ENCODE results near the gene PRR19. TPM values are rescaled to one million over a fixed set of nuclear protein-coding genes. Genes with fewer than 3 reads are reported as not detected.
A peak's percentile ranks its signal among the peaks of the same experiment; 100 is the strongest.

The PRR19 gene
- total and polyA plus RNA-seq, 8 donors = 0.68 to 0.98 TPM; not detected in 6

DNA sequence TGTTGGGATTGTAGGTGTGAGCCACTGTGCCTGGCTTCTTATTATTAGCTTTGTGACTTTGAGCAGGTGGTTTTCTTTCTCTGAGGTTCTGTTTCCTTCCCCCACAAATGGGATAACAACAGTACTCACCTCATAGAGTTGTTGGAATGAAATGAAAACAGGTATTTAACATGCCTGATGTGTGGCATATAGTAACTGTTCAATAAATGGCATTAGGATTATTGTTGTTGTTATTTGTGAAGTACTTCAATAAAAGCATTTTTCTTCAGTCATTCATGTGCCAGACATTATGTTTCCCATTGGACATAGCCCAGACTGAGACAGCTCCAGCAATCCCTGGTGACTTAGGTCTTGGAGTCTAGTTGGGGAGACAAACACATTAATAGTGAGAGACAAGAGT lies 25.0 kb downstream of the PRR19 start:
- no peak for DNase-seq
- Histone ChIP-seq H3K9me3 (no peaks in the 10 kb centered on the region), H3K36me3 (no peaks in the 10 kb centered on the region), H3K4me1 (peaks cover 25 to 59% (median 39%) of the 10 kb centered on the region in 4 donors), H3K27ac (no peak overlapping the region), H3K4me3 (peak overlapping the region in 1 of 4 donors; percentile 73), H3K27me3 (peaks cover 14 to 31% (median 17%) of the 10 kb centered on the region in 3 donors)
- intact Hi-C loops (cut with DNase I; ENCODE audit: low total_unique reads) = loop anchor here (10.0 kb wide), 1 partner anchor 202 kb away; no protein-coding TSS in a partner anchor
- TF ChIP-seq EP300 (IDR thresholded peaks at IDR 0.05) (no peak), POLR2AphosphoS5 (IDR thresholded peaks at IDR 0.05) (no peak), POLR2A (IDR thresholded peaks at IDR 0.05) (no peak)
- TF ChIP-seq, protein P1, sequence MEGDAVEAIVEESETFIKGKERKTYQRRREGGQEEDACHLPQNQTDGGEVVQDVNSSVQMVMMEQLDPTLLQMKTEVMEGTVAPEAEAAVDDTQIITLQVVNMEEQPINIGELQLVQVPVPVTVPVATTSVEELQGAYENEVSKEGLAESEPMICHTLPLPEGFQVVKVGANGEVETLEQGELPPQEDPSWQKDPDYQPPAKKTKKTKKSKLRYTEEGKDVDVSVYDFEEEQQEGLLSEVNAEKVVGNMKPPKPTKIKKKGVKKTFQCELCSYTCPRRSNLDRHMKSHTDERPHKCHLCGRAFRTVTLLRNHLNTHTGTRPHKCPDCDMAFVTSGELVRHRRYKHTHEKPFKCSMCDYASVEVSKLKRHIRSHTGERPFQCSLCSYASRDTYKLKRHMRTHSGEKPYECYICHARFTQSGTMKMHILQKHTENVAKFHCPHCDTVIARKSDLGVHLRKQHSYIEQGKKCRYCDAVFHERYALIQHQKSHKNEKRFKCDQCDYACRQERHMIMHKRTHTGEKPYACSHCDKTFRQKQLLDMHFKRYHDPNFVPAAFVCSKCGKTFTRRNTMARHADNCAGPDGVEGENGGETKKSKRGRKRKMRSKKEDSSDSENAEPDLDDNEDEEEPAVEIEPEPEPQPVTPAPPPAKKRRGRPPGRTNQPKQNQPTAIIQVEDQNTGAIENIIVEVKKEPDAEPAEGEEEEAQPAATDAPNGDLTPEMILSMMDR (IDR thresholded peaks at IDR 0.05) = no peak

DNA sequence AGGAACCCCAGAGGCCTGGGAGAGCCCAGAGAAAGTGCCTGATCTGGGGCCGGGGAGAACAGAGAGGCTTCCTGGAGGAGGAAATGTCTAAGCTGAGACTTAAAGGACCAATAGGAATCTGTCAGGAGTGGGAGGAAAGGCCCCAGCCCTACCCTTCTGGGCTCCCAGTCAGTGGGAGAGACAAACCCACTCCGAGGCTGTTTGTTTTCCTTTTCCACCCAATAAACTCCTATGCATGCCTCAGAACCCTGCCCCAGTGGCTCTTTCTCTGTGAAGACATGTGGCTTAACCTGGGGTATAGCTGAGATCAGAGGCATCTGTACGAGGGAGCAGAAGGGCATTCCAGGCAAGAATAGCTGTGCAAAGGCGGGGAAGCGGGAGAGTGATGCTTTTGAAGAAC lies 25.4 kb downstream of the PRR19 start:
- no peak for DNase-seq
- Histone ChIP-seq H3K4me1 (peaks cover 25 to 59% (median 39%) of the 10 kb centered on the region in 4 donors), H3K4me3 (no peak overlapping the region), H3K36me3 (no peaks in the 10 kb centered on the region), H3K27me3 (peaks cover 14 to 27% (median 17%) of the 10 kb centered on the region in 3 donors), H3K27ac (no peak overlapping the region), H3K9me3 (no peaks in the 10 kb centered on the region)
- intact Hi-C loops (cut with DNase I; ENCODE audit: low total_unique reads) = loop anchor here (10.0 kb wide), 1 partner anchor 203 kb away; no protein-coding TSS in a partner anchor
- WGBS, 5 donors = 87 to 91% (median 89%) methylated on average over 5 of the region's 5 CpGs
- TF ChIP-seq POLR2AphosphoS5 (IDR thresholded peaks at IDR 0.05) = no peak
- TF ChIP-seq, protein P1 (IDR thresholded peaks at IDR 0.05) = no peak
- TF ChIP-seq POLR2A (IDR thresholded peaks at IDR 0.05) = no peak
- TF ChIP-seq EP300 (IDR thresholded peaks at IDR 0.05) = no peak

DNA sequence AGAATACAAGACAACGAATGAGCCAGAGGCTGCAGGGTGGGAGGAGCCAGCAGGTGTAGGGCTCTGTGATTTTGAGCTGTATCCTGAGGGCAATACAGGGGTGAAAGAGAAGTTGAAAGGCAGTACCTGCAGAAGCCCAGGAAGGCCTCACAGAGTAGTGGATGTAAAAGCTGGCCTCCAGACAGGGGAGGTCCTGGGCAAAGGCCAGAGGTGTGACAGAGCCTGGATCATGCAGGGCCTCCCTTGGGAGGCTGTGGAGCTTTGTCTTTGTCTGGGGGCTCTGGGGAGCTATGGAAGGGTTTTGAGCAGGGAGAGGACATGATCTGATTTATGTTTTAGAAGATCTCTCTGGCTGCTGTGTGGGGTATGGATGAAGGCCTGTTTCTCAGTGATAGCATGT lies 26.2 kb downstream of the PRR19 start:
- DNase-seq = no peak
- 44 to 67% (median 62%) methylated on average over 1 of the region's 1 CpG for WGBS, 5 donors

GRCh38 chr19:42328854-42329253 lies 26.9 kb downstream of the PRR19 start:
- TF ChIP-seq, protein P1 (IDR thresholded peaks at IDR 0.05) = no peak
- TF ChIP-seq POLR2A (IDR thresholded peaks at IDR 0.05) (no peak), EP300 (IDR thresholded peaks at IDR 0.05) (no peak), POLR2AphosphoS5 (IDR thresholded peaks at IDR 0.05) (no peak)

More for the DNA sequence above, 26.2 kb downstream of the PRR19 start:
- H3K36me3 ChIP-seq = no peaks in the 10 kb centered on the region
- H3K4me1 ChIP-seq = peaks cover 25 to 59% (median 39%) of the 10 kb centered on the region in 4 donors
- no peak overlapping the region for H3K27ac ChIP-seq
- H3K4me3 ChIP-seq = no peak overlapping the region
- no peak for TF ChIP-seq EP300 (IDR thresholded peaks at IDR 0.05)
- no peak for TF ChIP-seq POLR2AphosphoS5 (IDR thresholded peaks at IDR 0.05)
- TF ChIP-seq, protein P1 (IDR thresholded peaks at IDR 0.05) = no peak
- TF ChIP-seq POLR2A (IDR thresholded peaks at IDR 0.05) = no peak
- H3K27me3 ChIP-seq = peaks cover 14 to 20% (median 17%) of the 10 kb centered on the region in 3 donors
- H3K9me3 ChIP-seq = no peaks in the 10 kb centered on the region
- intact Hi-C loops (cut with DNase I; ENCODE audit: low total_unique reads) = loop anchor here (10.0 kb wide), 1 partner anchor 203 kb away; no protein-coding TSS in a partner anchor

More at GRCh38 chr19:42328854-42329253, 26.9 kb downstream of the PRR19 start:
- WGBS, 5 donors = 75 to 79% (median 78%) methylated on average over 2 of the region's 2 CpGs
- no peak overlapping the region for H3K27ac ChIP-seq
- H3K36me3 ChIP-seq = peaks cover 0 to 6% (median under 1%) of the 10 kb centered on the region in 4 donors
- H3K27me3 ChIP-seq = peaks cover 8 to 12% (median 11%) of the 10 kb centered on the region in 3 donors
- no peak for DNase-seq
- no peak overlapping the region for H3K4me3 ChIP-seq
- peaks cover 23 to 53% (median 35%) of the 10 kb centered on the region in 4 donors for H3K4me1 ChIP-seq
- no peaks in the 10 kb centered on the region for H3K9me3 ChIP-seq
- intact Hi-C loops (cut with DNase I; ENCODE audit: low total_unique reads) = loop anchor here (10.0 kb wide), 1 partner anchor 204 kb away; no protein-coding TSS in a partner anchor

Measured in stomach (tissue), 9 donors.